DOHH2 (cell line): ENCODE measurements around the gene PLCG2.
A peak's percentile ranks its signal among the peaks of the same experiment; 100 is the strongest.

Source experiments
- H3F3A ChIP-seq: fragments of 200-600 bp; sonication (generic), shearing (Covaris generic); 2 replicates; pipeline ENCODE4 v1.6.0; 2016; ENCODE audit warnings: antibody characterized with exemption, mild to moderate bottlenecking; ENCODE audit not compliant: control insufficient read depth, insufficient read depth
- H3K27ac ChIP-seq: fragments of 200-600 bp; sonication (generic); 2 replicates; pipeline ENCODE4 v1.5.1; 2014; ENCODE audit warnings: low read depth, mild to moderate bottlenecking, low read length, moderate library complexity
- H3K27me3 ChIP-seq: fragments of 200-600 bp; sonication (generic); 2 replicates; pipeline ENCODE4 v1.6.1; 2014; ENCODE audit warnings: mild to moderate bottlenecking, low read length, mixed read lengths; ENCODE audit not compliant: control insufficient read depth
- H3K36me3 ChIP-seq: fragments of 200-600 bp; sonication (generic); 2 replicates; pipeline ENCODE4 v1.6.1; 2014; ENCODE audit warnings: mild to moderate bottlenecking, low read length, moderate library complexity, mixed read lengths; ENCODE audit not compliant: control insufficient read depth
- H3K4me1 ChIP-seq: fragments of 200-600 bp; sonication (generic); 2 replicates; pipeline ENCODE4 v1.6.1; 2014; ENCODE audit warnings: mild to moderate bottlenecking, low read length, mixed read lengths; ENCODE audit not compliant: control insufficient read depth
- H3K4me2 ChIP-seq: fragments of 200-600 bp; sonication (generic); 2 replicates; pipeline ENCODE4 v1.6.0; 2014; ENCODE audit warnings: mild to moderate bottlenecking, low read length, moderate library complexity
- H3K4me3 ChIP-seq: fragments of 200-600 bp; sonication (generic); 2 replicates; pipeline ENCODE4 v1.5.1; 2014; ENCODE audit warnings: mild to moderate bottlenecking, low read length, mixed read lengths
- H3K79me2 ChIP-seq: fragments of 200-600 bp; sonication (generic); 2 replicates; pipeline ENCODE4 v1.6.1; 2014; ENCODE audit warnings: mild to moderate bottlenecking, low read length, mixed read lengths; ENCODE audit not compliant: control insufficient read depth
- H3K9me2 ChIP-seq: fragments of 200-600 bp; sonication (generic); replicated peaks from 2 replicates; pipeline ENCODE4 v1.6.1; 2014; ENCODE audit warnings: mild to moderate bottlenecking, low read length, mixed read lengths; ENCODE audit not compliant: control insufficient read depth
- H3K9me3 ChIP-seq: fragments of 200-600 bp; sonication (generic); 2 replicates; pipeline ENCODE4 v1.6.1; 2014; ENCODE audit warnings: antibody characterized with exemption, low read length, mixed read lengths; ENCODE audit not compliant: control insufficient read depth, insufficient read depth
- H4K20me1 ChIP-seq: fragments of 200-600 bp; sonication (generic); 2 replicates; pipeline ENCODE4 v1.6.0; 2014; ENCODE audit warnings: low read depth, mild to moderate bottlenecking, antibody characterized with exemption, low read length, moderate library complexity; ENCODE audit not compliant: control insufficient read depth, insufficient read depth
- EZH2phosphoT487 ChIP-seq: fragments of 200-600 bp; sonication (generic); IDR thresholded peaks from 2 replicates; pipeline ENCODE4 v1.6.1; 2017; ENCODE audit warnings: borderline replicate concordance, mild to moderate bottlenecking, antibody characterized with exemption, low read length, moderate library complexity, mixed read lengths
- TF ChIP-seq, protein P1 (sequence below): fragments of 200-600 bp; sonication (generic); IDR thresholded peaks from one replicate; pipeline ENCODE4 v1.5.1; 2014; ENCODE audit warnings: antibody characterized with exemption, mild to moderate bottlenecking, low read depth, low read length; ENCODE audit not compliant: poor library complexity, severe bottlenecking

The PLCG2 gene

DNA sequence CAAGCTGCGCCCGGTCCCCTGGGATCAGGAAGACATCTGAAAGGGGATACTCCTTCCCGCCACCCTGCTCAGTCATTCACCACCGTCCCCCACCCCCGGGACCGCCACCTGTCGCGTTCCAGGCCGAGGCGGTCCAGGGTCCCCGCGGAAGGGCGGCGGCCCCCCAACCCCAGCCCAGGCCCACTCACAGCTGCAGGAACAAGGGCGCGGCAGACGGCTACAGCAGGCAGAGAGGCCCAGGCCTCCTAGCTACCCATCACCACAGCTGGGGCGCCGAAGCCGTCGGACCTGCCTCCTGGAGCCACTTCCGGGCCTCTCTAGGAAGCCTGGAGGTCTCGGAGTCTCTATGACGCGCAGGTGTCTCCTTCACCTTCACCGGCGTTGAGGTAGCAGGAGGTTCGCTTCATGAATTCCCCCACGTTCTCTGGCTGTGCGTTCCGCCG, 232.1 kb downstream of the PLCG2 start, which contains the start of gene SDR42E1:
Gene SDR42E1 (minus strand): TSS at position 272 of the 443 bp plus-strand sequence. CDS start 10,612 bp downstream, outside the sequence.
- Histone ChIP-seq H3K36me3 (peaks cover 4% of the 10 kb centered on the region; the same call in 1 of the 2 replicates), H3K79me2 (no peaks in the 10 kb centered on the region; the same call in 1 of the 2 replicates), H3K27me3 (peaks cover 4% of the 10 kb centered on the region; the same call in 1 of the 2 replicates), H3F3A (no peaks in the 10 kb centered on the region), H3K9me3 (peaks cover 17% of the 10 kb centered on the region), H3K4me1 (peaks cover 12% of the 10 kb centered on the region), H4K20me1 (no peaks in the 10 kb centered on the region), H3K4me2 (peak within 1 kb of the TSS; percentile 62), H3K9me2 (no peaks in the 10 kb centered on the region), H3K27ac (no peak within 1 kb of the TSS), H3K4me3 (peak within 1 kb of the TSS; percentile 74)
- TF ChIP-seq EZH2phosphoT487 = no peak
- TF ChIP-seq, protein P1, sequence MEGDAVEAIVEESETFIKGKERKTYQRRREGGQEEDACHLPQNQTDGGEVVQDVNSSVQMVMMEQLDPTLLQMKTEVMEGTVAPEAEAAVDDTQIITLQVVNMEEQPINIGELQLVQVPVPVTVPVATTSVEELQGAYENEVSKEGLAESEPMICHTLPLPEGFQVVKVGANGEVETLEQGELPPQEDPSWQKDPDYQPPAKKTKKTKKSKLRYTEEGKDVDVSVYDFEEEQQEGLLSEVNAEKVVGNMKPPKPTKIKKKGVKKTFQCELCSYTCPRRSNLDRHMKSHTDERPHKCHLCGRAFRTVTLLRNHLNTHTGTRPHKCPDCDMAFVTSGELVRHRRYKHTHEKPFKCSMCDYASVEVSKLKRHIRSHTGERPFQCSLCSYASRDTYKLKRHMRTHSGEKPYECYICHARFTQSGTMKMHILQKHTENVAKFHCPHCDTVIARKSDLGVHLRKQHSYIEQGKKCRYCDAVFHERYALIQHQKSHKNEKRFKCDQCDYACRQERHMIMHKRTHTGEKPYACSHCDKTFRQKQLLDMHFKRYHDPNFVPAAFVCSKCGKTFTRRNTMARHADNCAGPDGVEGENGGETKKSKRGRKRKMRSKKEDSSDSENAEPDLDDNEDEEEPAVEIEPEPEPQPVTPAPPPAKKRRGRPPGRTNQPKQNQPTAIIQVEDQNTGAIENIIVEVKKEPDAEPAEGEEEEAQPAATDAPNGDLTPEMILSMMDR = no peak
